NCI-H187 treated with DMSO at 0.1 percent for 48 hours (cell line): ENCODE results near the gene KMT2B.

ENCODE experiments used
- DNase-seq: peaks from one replicate; lab custom pipeline; 2025; lab: John Stamatoyannopoulos, UW

KMT2B gene

GRCh38 chr19:35725216-35725861 is 7.5 kb downstream of the KMT2B start:
- no peak for DNase-seq

- DNase-seq = no peak
Measured at GRCh38 chr19:35727053-35727955, 9.5 kb downstream of the KMT2B start.

GRCh38 chr19:35727956-35728706 is 10.3 kb downstream of the KMT2B start:
- no peak for DNase-seq

DNA sequence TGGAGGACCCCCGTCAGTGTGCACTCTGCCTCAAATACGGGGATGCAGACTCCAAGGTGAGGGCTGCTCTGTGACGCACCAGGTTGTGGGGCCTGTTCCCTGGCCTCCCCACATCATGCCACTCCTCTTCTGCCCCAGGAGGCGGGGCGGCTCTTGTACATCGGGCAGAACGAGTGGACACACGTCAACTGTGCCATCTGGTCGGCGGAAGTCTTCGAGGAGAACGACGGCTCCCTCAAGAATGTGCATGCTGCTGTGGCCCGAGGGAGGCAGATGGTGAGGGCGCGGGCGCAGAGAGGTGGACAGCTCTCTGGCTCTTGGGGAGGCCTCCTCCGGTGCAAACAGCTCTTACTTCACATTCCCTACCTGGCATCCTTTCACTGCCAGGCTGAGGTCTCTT is 11.2 kb downstream of the KMT2B start:
- DNase-seq = no peak

- no peak for DNase-seq
Measured at GRCh38 chr19:35729763-35730162, 12.0 kb downstream of the KMT2B start.

DNA sequence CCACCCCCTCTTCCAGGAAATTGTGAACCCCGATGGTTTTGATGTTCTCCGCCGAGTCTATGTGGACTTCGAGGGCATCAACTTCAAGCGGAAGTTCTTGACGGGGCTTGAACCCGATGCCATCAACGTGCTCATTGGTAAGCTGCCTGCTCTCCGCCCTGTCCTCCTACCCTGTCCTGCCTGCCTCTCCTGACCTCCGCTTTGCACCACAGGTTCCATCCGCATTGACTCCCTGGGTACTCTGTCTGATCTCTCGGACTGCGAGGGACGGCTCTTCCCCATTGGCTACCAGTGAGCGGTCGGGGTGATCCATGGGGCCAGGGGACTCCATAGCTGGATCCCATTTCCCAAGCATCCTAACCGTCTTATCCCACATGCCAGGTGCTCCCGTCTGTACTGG is 12.5 kb downstream of the KMT2B start:
- no peak for DNase-seq

DNA sequence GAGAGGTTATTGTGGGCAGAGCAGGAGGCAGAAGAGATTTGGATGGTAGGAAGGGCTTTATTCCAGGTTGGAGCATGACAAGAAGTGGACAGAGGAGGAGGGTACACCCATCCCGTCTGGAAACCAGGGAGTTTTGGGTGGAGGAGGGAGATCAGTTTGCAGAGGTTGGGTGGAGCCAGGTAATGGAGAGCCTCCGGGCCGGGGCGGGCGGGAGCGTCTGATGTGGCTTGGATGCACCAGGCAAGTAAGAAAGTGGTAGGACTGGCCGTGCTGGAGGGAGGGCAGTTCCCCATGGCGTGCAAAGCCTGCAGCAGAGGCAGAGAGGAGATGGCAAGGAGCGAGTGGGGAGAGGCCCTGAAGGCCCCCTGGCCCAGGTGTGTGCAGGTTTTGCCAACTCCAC is 13.6 kb downstream of the KMT2B start:
- DNase-seq = no peak

- DNase-seq = no peak
Measured at GRCh38 chr19:35731779-35732405, 14.1 kb downstream of the KMT2B start.

DNA sequence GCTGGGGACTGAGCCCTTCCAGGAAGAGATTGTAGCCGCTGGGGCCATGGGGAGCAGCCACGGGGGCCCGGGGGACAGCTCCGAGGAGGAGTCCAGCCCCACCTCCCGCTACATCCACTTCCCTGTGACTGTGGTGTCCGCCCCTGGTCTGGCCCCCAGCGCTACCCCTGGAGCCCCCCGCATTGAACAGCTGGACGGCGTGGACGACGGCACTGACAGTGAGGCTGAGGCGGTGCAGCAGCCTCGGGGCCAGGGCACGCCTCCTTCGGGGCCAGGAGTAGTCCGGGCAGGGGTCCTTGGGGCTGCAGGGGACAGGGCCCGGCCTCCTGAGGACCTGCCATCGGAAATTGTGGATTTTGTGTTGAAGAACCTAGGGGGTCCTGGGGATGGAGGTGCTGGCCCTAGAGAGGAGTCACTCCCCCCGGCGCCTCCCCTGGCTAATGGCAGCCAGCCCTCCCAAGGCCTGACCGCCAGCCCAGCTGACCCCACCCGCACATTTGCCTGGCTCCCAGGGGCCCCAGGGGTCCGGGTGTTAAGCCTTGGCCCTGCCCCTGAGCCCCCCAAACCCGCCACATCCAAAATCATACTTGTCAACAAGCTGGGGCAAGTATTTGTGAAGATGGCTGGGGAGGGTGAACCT is 14.9 kb downstream of the KMT2B start:
- no peak for DNase-seq

- DNase-seq = no peak
Measured at GRCh38 chr19:35733180-35734125, 15.7 kb downstream of the KMT2B start.

DNA sequence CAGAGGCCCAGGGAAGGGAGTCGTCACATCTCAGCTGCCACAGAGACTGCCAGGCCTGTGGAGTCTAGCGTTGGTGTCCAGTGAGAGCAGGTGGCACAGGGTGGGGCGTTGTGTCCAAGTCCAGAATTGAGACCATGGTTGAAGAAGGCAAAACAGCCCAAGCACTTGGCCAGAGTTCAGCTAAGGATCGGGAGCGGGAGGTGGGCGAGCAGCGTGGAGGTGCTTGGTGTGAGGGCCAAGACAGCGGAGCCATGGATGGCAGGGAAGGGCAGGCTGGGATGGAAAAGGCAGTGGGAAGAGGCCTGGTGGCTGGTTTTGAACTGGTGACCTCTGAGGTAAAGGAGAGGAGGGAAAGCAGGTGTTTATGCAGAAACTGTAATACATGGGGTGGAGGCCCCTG is 16.5 kb downstream of the KMT2B start:
- DNase-seq = no peak

- DNase-seq = no peak
Measured at GRCh38 chr19:35734889-35735288, 17.1 kb downstream of the KMT2B start.

DNA sequence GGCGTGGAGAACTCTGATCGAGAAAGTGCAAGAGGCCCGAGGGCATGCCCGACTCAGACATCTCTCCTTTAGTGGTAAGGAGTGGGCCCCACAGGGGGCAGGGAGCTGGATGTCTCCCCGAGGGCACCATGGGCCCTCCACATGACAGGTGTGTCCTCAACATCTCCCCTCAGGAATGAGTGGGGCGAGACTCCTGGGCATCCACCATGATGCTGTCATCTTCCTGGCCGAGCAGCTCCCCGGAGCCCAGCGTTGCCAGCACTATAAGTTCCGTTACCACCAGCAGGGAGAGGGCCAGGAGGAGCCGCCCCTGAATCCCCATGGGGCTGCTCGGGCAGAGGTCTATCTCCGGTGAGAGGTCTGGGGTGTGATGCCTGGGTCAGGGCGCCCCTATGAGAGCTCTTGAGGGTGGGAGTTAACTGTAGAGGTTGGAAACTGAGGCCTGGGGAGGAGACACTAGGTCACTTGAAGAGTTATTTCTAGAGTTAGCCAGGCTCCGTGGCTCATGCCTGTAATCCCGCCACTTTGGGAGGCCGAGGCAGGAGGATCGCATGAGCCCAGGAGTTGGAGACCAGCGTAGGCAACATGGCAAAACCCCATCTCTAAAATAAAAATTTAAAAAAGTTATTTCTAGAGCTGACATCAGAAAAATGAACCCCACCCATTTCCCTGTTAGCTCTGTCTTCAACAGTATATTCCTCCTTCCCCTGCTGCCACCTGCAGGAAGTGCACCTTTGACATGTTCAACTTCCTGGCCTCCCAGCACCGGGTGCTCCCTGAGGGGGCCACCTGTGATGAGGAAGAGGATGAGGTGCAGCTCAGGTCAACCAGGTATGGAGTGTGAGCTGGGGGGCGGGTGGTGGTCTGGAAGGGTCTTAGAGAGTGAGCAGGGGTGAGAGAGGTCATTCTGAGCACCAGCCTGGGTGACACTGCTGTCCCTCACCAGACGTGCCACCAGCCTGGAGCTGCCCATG is 19.4 kb downstream of the KMT2B start:
- DNase-seq = no peak

- DNase-seq = no peak
Measured at GRCh38 chr19:35738021-35738886, 20.5 kb downstream of the KMT2B start.

DNA sequence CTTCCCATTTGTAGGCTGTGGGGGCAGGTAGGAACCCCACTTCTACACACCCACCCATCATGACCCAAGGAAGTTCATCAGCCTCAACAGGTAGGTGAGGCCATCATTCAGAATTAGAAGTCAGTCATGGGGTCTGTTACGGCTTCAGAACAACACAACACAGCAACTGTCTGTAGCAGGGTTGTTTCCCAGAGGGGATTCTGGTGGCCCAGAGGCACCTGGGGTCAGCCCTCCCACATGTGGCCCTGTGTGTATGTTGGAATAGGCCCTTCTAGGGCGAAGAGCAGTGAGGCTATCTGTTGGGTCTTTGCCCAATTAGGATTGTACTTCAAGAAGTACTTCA is 21.1 kb downstream of the KMT2B start:
- DNase-seq = no peak

DNA sequence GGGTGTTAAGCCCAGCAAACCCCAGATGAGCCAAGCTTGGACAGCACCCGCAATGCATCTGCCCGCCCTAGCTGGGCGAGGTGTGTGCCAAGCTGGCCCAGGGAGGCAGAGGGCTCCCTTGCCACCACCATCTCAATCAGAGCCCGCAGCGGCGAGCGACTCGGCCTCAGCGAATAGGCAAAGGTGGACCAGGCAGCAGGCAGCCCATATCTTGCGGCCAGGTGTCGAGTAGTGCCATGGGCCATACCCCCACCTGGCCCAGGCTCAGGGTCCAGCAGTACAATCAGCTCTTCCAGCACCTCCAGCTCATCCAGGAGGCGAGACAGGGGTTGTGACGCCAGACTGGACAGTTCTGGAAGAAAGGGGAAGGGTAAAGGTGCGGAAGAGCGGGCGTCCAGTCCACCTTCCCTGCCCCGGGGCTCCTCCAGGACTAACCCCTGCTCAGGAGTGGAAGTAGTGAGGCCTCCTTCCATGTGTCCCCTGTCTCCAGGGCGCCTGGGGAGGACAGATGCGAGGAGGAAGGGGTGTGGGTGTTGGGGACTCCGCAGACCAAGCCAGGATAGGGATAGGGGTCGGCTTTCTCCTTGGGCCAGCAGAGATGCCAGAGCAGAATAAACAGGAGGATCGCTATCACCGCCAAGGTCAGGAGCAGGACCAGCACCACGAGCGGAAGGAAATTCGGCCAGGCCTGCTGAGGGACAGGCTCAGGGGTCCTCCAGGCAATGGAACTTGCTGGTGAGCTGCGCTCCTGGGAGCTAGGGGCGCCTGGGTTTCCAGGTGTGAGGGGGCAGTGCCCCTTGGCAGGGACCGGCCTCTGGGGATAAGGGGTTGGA is 21.7 kb downstream of the KMT2B start:
- no peak for DNase-seq

DNA sequence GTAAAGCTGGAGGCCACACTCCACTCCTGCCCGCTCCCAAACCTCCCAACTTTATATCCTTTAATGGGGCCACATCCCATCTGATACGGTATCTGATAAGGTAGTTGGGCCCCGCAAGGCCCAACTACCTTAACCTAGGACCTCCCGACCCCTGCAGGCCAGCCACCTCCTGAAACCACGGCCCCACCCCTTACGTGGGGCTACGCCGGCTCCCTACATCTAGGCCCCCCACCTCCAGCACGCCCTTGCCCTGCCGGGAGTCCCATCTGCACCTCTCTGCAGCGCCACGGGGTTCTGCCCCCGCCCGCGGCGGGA is 22.3 kb downstream of the KMT2B start:
- DNase-seq = no peak
